Esophagus mucosa (tissue), 1 donor: Measurements from ENCODE around the gene MIDN. TPM values are rescaled to one million over a fixed set of nuclear protein-coding genes. Genes with fewer than 3 reads are reported as not detected.
A peak's percentile ranks its signal among the peaks of the same experiment; 100 is the strongest.

ENCODE experiments used
- ATAC-seq: fragments of 200-7000 bp; cut with Tn5 transposase; one replicate; pipeline ENCODE4 v1.9.1; 2020
- total RNA-seq: library from RNA; stranded (reverse); gene quantifications from one replicate; pipeline ENCODE4 v1.2.4, GENCODE V29; 2023
- donor health status: DM: yes; HTN: yes; CAD: no.

MIDN gene
- total RNA-seq, 1 donor from 2014 or later, result 99.3 TPM

- no peak for ATAC-seq
These were observed 22.6 kb downstream of the MIDN start for GRCh38 chr19:1270854-1271527.

- no peak for ATAC-seq
These were observed 23.4 kb downstream of the MIDN start for GRCh38 chr19:1271528-1272422.

- no peak for ATAC-seq
These were observed 24.3 kb downstream of the MIDN start for GRCh38 chr19:1272423-1273262.

GRCh38 chr19:1273263-1274041 lies 25.1 kb downstream of the MIDN start:
- ATAC-seq, result no peak

GRCh38 chr19:1274081-1274851 lies 25.9 kb downstream of the MIDN start:
- no peak for ATAC-seq

- peak; percentile 1 for ATAC-seq
These were observed 26.5 kb downstream of the MIDN start for GRCh38 chr19:1274852-1275259.

- peak; percentile 80 for ATAC-seq
These were observed 27.0 kb downstream of the MIDN start, which contains the start of gene FAM174C for GRCh38 chr19:1275260-1275975. Gene FAM174C, plus strand, starts transcription at chr19:1275530. Its CDS starts 20 bp downstream, at chr19:1275550.

GRCh38 chr19:1275976-1276627 lies 27.7 kb downstream of the MIDN start:
- ATAC-seq, result no peak

GRCh38 chr19:1276628-1277022 lies 28.2 kb downstream of the MIDN start:
- ATAC-seq, result no peak

GRCh38 chr19:1277061-1277460 lies 28.7 kb downstream of the MIDN start:
- no peak for ATAC-seq

GRCh38 chr19:1278074-1278473 lies 29.7 kb downstream of the MIDN start:
- ATAC-seq, result no peak

- ATAC-seq, result no peak
These were observed 30.6 kb downstream of the MIDN start for GRCh38 chr19:1278713-1279660.

- peak; percentile 16 for ATAC-seq
These were observed 31.5 kb downstream of the MIDN start for GRCh38 chr19:1279782-1280341.

GRCh38 chr19:1280636-1281568 lies 32.5 kb downstream of the MIDN start:
- no peak for ATAC-seq

GRCh38 chr19:1281569-1282287 lies 33.3 kb downstream of the MIDN start:
- no peak for ATAC-seq

GRCh38 chr19:1282588-1283206 lies 34.3 kb downstream of the MIDN start:
- ATAC-seq, result no peak
